H9 (cell line): ENCODE data around the gene TRAK1. TPM values are rescaled to one million over a fixed set of nuclear protein-coding genes. Genes with fewer than 3 reads are reported as not detected.

Source experiments
- DNase-seq: peaks from one replicate; pipeline ENCODE4 v3.0.0-alpha.2; 2017
- H2AFZ ChIP-seq: one replicate; pipeline ENCODE4 v1.6.1; 2013; ENCODE audit warnings: mild to moderate bottlenecking, low read length, control low read depth, moderate library complexity
- H2AK5ac ChIP-seq: 2 replicates; pipeline ENCODE4 v1.6.1; 2013; ENCODE audit warnings: low read length, control low read depth, mixed read lengths; ENCODE audit not compliant: insufficient read length
- H2BK120ac ChIP-seq: one replicate; pipeline ENCODE4 v1.6.1; 2013; ENCODE audit warnings: low read depth, mild to moderate bottlenecking, low read length, control low read depth, inconsistent platforms; ENCODE audit not compliant: poor library complexity, severe bottlenecking
- H2BK12ac ChIP-seq: 2 replicates; pipeline ENCODE4 v1.6.1; 2013; ENCODE audit warnings: low read length, control low read depth, mixed read lengths, low read depth; ENCODE audit not compliant: insufficient read length
- H2BK15ac ChIP-seq: 2 replicates; pipeline ENCODE4 v1.6.1; 2013; ENCODE audit warnings: low read depth, low read length, control low read depth
- H2BK20ac ChIP-seq: one replicate; pipeline ENCODE4 v1.6.1; 2013; ENCODE audit warnings: low read depth, mild to moderate bottlenecking, low read length, control low read depth, inconsistent platforms; ENCODE audit not compliant: poor library complexity, severe bottlenecking
- H2BK5ac ChIP-seq: 2 replicates; pipeline ENCODE4 v1.6.1; 2013; ENCODE audit warnings: low read length, control low read depth, mixed read lengths; ENCODE audit not compliant: insufficient read length
- H3K14ac ChIP-seq: 2 replicates; pipeline ENCODE4 v1.6.1; 2013; ENCODE audit warnings: low read length, control low read depth; ENCODE audit not compliant: insufficient read depth
- H3K18ac ChIP-seq: 2 replicates; pipeline ENCODE4 v1.6.1; 2013; ENCODE audit warnings: low read depth, mild to moderate bottlenecking, mixed read lengths, low read length, control low read depth; ENCODE audit not compliant: insufficient read length
- H3K23ac ChIP-seq: 2 replicates; pipeline ENCODE4 v1.6.1; 2013; ENCODE audit warnings: low read length, control low read depth, mixed read lengths, low read depth; ENCODE audit not compliant: insufficient read length
- H3K23me2 ChIP-seq: 2 replicates; pipeline ENCODE4 v1.6.1; 2013; ENCODE audit warnings: low read depth, mild to moderate bottlenecking, mixed read lengths, low read length, control low read depth; ENCODE audit not compliant: insufficient read length, poor library complexity, severe bottlenecking
- H3K27ac ChIP-seq: 2 replicates; pipeline ENCODE4 v1.5.1; 2013; ENCODE audit warnings: low read length, control low read depth, mixed read lengths, low read depth; ENCODE audit not compliant: insufficient read length
- H3K27me3 ChIP-seq: 2 replicates; pipeline ENCODE4 v1.6.1; 2013; ENCODE audit warnings: low read length, control low read depth, inconsistent platforms; ENCODE audit not compliant: insufficient read depth
- H3K4ac ChIP-seq: 2 replicates; pipeline ENCODE4 v1.6.1; 2013; ENCODE audit warnings: low read depth, mild to moderate bottlenecking, control low read depth, inconsistent platforms, low read length, moderate library complexity
- H3K4me1 ChIP-seq: 2 replicates; pipeline ENCODE4 v1.6.1; 2013; ENCODE audit warnings: low read length, control low read depth, inconsistent platforms; ENCODE audit not compliant: insufficient read depth
- H3K4me2 ChIP-seq: 2 replicates; pipeline ENCODE4 v1.6.1; 2013; ENCODE audit warnings: low read length, control low read depth, mixed read lengths; ENCODE audit not compliant: insufficient read length, insufficient read depth
- H3K56ac ChIP-seq: 2 replicates; pipeline ENCODE4 v1.6.1; 2013; ENCODE audit warnings: low read depth, mild to moderate bottlenecking, mixed read lengths, low read length, control low read depth; ENCODE audit not compliant: insufficient read length
- H3K79me1 ChIP-seq: 2 replicates; pipeline ENCODE4 v1.6.1; 2013; ENCODE audit warnings: low read depth, mild to moderate bottlenecking, moderate library complexity, low read length, control low read depth, inconsistent platforms; ENCODE audit not compliant: insufficient read depth, poor library complexity, severe bottlenecking
- H3K79me2 ChIP-seq: 2 replicates; pipeline ENCODE4 v1.6.1; 2013; ENCODE audit warnings: low read length, control low read depth, inconsistent platforms; ENCODE audit not compliant: insufficient read depth
- H3K9ac ChIP-seq: 2 replicates; pipeline ENCODE4 v1.6.1; 2013; ENCODE audit warnings: low read length, control low read depth, mixed read lengths; ENCODE audit not compliant: insufficient read length; ENCODE audit errors: extremely low read depth
- H3K9me3 ChIP-seq: one replicate; pipeline ENCODE4 v1.6.1; 2013; ENCODE audit warnings: low read depth, low read length, inconsistent platforms; ENCODE audit not compliant: control insufficient read depth
- H3T11ph ChIP-seq: one replicate; pipeline ENCODE4 v1.6.1; 2013; ENCODE audit warnings: mild to moderate bottlenecking, low read length, control low read depth, inconsistent platforms
- H4K20me1 ChIP-seq: one replicate; pipeline ENCODE4 v1.6.1; 2013; ENCODE audit not compliant: control insufficient read depth, insufficient read length, insufficient read depth
- H4K5ac ChIP-seq: 2 replicates; pipeline ENCODE4 v1.6.1; 2013; ENCODE audit warnings: low read depth, mild to moderate bottlenecking, mixed read lengths, low read length, control low read depth; ENCODE audit not compliant: insufficient read length
- H4K8ac ChIP-seq: replicated peaks from 2 replicates; pipeline ENCODE4 v1.6.1; 2013; ENCODE audit warnings: low read length, control low read depth, mixed read lengths, low read depth; ENCODE audit not compliant: insufficient read length
- H4K91ac ChIP-seq: 2 replicates; pipeline ENCODE4 v1.6.1; 2013; ENCODE audit warnings: low read depth, mild to moderate bottlenecking, moderate library complexity, mixed read lengths, low read length, control low read depth; ENCODE audit not compliant: insufficient read length
- H3K27ac Mint-ChIP-seq, 3 experiments: 2 replicates in 2 of 3; 3 replicates in 1 of 3; pipeline ENCODE4 v1.8.0; 2020 to 2021; ENCODE audit warnings: mixed read lengths in 3 of 3, mild to moderate bottlenecking in 1 of 3, moderate library complexity in 1 of 3
- H3K27me3 Mint-ChIP-seq: 2 replicates; pipeline ENCODE4 v1.8.0; 2021; ENCODE audit warnings: low read depth, mild to moderate bottlenecking, moderate library complexity, mixed read lengths
- H3K36me3 Mint-ChIP-seq, 3 experiments: 2 replicates in 2 of 3; 3 replicates in 1 of 3; pipeline ENCODE4 v1.8.0; 2020 to 2021; ENCODE audit warnings: low read depth in 3 of 3, mixed read lengths in 3 of 3; ENCODE audit not compliant: insufficient read depth in 1 of 3
- H3K4me1 Mint-ChIP-seq, 2 experiments: 2 replicates each; pipeline ENCODE4 v1.8.0; 2020; ENCODE audit warnings: mixed read lengths in 2 of 2
- H3K4me3 Mint-ChIP-seq, 2 experiments: 2 replicates in 1 of 2; 3 replicates in 1 of 2; pipeline ENCODE4 v1.8.0; 2020 to 2021; ENCODE audit warnings: mild to moderate bottlenecking in 2 of 2, mixed read lengths in 2 of 2, moderate library complexity in 1 of 2
- H3K9me3 Mint-ChIP-seq, 2 experiments: 2 replicates in 1 of 2; 3 replicates in 1 of 2; pipeline ENCODE4 v1.8.0; 2020; ENCODE audit warnings: mild to moderate bottlenecking in 2 of 2, mixed read lengths in 2 of 2, moderate library complexity in 1 of 2
- WGBS: extraction: QIAGEN DNeasy Blood & Tissue Kit; methylation state at CpG from one replicate; pipeline ENCODE4 v1.1.7; 2013; ENCODE audit warnings: missing lambda C conversion rate, low lambda C conversion rate, mixed read lengths; ENCODE audit not compliant: insufficient read length; ENCODE audit errors: extremely low coverage; 5-methylcytosine and 5-hydroxymethylcytosine counted together
- total RNA-seq: library from RNA; stranded (reverse); gene quantifications from 2 replicates; pipeline ENCODE4 v1.2.1, GENCODE V29; 2021
- TF ChIP-seq, protein P1 (sequence below): fragments of 200-600 bp; sonication (generic); conservative IDR thresholded peaks from 3 replicates; pipeline ENCODE4 v1.8.0; 2021; ENCODE audit warnings: antibody characterized with exemption, mild to moderate bottlenecking

Gene TRAK1
- total RNA-seq, 1 experiment from 2014 or later = 34.2 TPM

DNA sequence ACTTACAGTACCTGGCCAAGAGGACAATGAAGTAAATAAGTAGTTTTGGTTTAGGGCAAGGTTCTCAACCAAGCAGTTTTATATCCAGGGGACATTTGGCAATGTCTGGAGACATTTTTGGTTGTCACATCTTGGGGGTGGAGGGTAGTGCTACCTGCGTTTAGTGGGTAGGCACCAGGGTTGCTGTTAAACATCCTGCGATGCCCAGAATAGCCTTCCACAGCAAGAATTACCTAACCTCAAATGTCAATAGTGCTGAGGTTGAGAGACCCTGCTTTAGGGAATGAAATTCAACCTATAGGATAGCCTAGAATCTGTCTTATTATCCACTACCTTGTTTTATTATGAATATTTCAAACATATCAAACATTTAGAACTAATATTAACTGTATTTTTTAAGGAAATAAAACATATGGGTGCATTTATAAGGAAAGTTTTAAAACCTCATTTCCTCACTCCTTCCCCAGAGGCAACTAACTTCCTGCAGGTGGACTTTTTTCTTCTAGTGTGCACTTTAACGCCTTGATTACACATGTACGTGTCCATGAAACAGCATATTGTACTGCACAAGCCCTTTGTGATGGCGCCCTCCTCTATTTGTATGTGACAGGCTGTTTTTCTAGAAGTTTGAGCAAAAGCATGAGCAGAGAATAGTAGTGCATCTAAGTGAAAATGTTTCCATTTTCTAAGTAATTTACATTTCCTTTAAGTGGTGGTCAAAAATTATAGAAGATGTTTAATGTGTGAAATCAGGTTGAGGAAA lies 57.1 kb downstream of the TRAK1 start:
- Histone ChIP-seq H4K20me1 (peaks cover 3% of the 10 kb centered on the region), H2BK120ac (no peak overlapping the region), H3K9ac (no peak overlapping the region)

More for the DNA sequence above, 57.1 kb downstream of the TRAK1 start:
- Histone ChIP-seq H3K9me3 (no peaks in the 10 kb centered on the region), H3K4me2 (no peak overlapping the region), H2BK15ac (no peak overlapping the region), H2AFZ (no peak overlapping the region), H3K23ac (no peak overlapping the region), H3K14ac (no peak overlapping the region), H4K8ac (no peak overlapping the region), H3T11ph (no peak overlapping the region), H3K27ac (no peak overlapping the region), H3K27me3 (no peaks in the 10 kb centered on the region), H2BK5ac (no peak overlapping the region), H3K4ac (no peak overlapping the region), H2AK5ac (no peak overlapping the region), H3K79me1 (peaks cover 5% of the 10 kb centered on the region), H2BK12ac (no peak overlapping the region), H4K91ac (no peak overlapping the region), H3K56ac (no peak overlapping the region), H2BK20ac (no peak overlapping the region), H3K79me2 (peaks cover 2% of the 10 kb centered on the region; the same call in 1 of the 2 replicates), H4K5ac (no peak overlapping the region), H3K4me1 (no peaks in the 10 kb centered on the region), H3K18ac (no peak overlapping the region), H3K23me2 (no peaks in the 10 kb centered on the region)
- Mint-ChIP-seq H3K27ac (peak overlapping the region in 1 of 3 experiments; percentile 36; a peak in 1 of 7 replicates), H3K27me3 (no peaks in the 10 kb centered on the region; the same call in 1 of the 2 replicates), H3K4me1 (peaks cover 18 to 20% of the 10 kb centered on the region in 2 experiments), H3K4me3 (no peak overlapping the region), H3K36me3 (no peaks in the 10 kb centered on the region), H3K9me3 (no peaks in the 10 kb centered on the region)
- no peak for DNase-seq
- WGBS = no CpG with 5 or more reads among the region's 5 CpGs
- TF ChIP-seq, protein P1, sequence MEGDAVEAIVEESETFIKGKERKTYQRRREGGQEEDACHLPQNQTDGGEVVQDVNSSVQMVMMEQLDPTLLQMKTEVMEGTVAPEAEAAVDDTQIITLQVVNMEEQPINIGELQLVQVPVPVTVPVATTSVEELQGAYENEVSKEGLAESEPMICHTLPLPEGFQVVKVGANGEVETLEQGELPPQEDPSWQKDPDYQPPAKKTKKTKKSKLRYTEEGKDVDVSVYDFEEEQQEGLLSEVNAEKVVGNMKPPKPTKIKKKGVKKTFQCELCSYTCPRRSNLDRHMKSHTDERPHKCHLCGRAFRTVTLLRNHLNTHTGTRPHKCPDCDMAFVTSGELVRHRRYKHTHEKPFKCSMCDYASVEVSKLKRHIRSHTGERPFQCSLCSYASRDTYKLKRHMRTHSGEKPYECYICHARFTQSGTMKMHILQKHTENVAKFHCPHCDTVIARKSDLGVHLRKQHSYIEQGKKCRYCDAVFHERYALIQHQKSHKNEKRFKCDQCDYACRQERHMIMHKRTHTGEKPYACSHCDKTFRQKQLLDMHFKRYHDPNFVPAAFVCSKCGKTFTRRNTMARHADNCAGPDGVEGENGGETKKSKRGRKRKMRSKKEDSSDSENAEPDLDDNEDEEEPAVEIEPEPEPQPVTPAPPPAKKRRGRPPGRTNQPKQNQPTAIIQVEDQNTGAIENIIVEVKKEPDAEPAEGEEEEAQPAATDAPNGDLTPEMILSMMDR = no peak
